GM12801 (cell line): Measurements from ENCODE around the gene BECN2.

Experiments used
- CTCF ChIP-seq: IDR thresholded peaks from one replicate; pipeline ENCODE4 v1.5.1; 2011; ENCODE audit warnings: control low read depth; ENCODE audit not compliant: insufficient read length; ENCODE audit errors: extremely low read depth

BECN2 gene

DNA sequence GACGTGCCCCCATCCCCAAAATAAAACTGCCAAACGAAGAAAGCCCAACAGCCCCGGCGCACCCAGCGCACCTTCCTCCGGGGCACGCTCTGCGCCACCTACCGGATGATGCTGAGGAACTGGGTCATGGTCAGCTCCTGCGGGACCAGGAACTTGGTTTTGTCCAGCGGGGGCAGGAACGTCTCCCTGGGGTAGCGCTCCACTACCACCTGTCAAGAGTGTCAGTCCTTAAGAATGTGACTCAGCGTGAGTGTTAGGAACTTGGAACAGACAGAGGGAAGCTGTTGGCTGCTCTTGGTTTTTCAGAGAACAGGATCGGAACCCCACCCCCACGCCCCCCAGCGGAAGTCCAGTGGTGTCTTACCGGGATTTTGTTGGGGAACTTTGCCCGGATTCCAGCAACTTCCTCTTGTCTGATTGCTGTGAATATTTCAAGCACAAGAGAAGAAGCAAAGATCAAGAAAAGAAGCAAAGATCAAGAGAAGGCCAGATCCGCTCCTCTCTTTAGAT, 40.9 kb downstream of the BECN2 start:
- no peak for TF ChIP-seq CTCF

DNA sequence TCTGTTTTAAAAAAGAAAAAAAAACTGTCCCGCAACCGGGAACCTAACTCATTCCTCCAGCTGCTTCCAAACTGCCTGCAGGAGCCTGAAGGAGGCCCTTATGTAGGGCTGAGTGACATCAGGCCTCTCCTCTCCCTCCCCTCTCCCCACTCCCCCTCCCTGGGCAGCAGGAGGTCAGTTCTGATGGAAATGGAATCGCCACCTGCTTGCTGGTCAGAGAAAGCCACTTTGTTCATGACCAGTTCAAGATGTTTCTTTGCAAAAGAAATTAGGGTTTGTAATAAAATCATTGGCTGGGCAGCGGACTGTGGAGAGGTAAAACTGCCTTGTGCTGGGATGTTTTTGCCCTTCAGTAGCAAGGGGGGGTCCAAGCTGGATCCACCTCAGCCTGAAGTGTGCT, 41.5 kb downstream of the BECN2 start, which contains the start of gene MAP1LC3C:
TSS of gene MAP1LC3C (minus strand) at position 73 of the 400 bp plus-strand sequence. CDS start 90 bp downstream, outside the sequence.
- no peak for TF ChIP-seq CTCF

DNA sequence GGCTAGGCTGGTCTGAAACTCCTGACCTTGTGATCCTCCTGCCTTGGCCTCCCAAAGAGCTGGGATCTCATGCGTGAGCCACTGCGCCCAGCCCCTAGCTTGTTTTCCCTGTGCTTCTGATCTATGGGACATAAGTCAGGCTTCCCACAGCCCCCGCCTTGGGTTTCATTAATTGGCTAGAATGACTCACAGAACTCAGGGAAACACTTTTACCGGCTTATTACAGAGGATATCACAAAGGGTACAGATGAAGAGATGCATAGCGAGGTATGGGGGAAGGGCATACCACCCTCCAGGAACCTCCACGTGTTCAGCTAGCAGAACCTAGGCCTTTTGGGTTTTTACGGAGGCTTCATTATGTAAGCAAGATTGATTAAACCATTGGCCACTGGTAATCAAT, 42.9 kb downstream of the BECN2 start:
- no peak for TF ChIP-seq CTCF

DNA sequence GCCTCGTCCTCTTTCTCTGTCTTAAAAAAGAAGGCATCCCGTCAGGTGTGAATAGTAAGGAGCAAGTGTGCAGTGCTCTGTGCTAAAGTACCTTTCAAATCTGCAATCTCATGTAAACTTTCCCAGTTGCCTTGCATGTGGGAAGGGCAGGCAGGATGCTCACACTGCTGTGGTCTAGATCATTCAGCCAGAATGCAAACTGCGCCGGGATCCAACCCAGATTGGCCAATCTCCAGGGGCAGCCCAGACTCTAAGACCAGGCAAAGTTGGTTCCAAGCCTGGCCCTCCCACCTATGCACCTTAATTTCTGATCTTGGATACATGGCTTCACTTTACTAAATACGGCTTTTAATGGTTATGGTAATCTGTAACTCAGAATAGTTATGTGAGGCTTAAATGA, 44.5 kb downstream of the BECN2 start:
- TF ChIP-seq CTCF = no peak

- TF ChIP-seq CTCF = no peak
These were observed 44.9 kb downstream of the BECN2 start for GRCh38 chr1:242002510-242002909.

- no peak for TF ChIP-seq CTCF
These were observed 47.4 kb downstream of the BECN2 start for GRCh38 chr1:242004751-242005495.

DNA sequence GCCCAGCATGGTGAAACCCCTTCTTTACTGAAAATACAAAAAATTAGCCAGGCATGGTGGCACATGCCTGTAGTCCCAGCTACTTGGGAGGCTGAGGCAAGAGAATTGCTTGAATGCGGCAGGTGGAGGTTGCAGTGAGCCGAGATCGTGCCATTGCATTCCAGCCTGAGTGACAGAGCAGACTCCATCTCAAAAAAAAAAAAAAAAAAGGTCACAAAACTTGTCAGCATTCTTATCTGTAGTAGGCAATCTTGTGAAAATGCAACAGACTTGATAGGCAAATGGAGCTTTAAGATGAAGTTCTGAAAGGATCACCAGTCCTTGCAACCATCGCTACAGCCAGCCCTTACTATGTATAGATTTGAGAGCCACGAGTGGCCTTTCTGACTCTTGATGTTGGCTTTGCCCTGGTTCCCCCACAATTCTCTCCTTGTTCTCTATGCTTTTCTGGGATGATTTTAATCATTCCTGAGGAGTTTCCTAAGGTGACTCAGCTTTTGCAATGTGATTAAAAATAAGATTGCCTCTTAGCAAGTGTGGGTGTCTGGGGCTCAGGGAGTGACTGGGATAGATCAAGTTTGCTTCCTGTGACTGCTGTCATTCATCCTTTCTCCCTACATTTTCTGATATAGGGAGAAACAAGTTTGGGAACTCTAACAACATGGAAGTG, 48.4 kb downstream of the BECN2 start:
- TF ChIP-seq CTCF = no peak
